CD4-positive, alpha-beta T cell treated with Interleukin-4 for 1 hour (primary cell): ENCODE measurements around the gene SPATA31D1.
"Not testable (repeated sequence)": the region's sequence is repeated elsewhere in the genome, so short reads cannot be mapped to it uniquely, and the experiment has no call there.

Experiments
- DNase-seq, 2 donors: peaks; one replicate each; pipeline ENCODE4 v3.0.0-alpha.2; 2020 to 2022

The SPATA31D1 gene

DNA sequence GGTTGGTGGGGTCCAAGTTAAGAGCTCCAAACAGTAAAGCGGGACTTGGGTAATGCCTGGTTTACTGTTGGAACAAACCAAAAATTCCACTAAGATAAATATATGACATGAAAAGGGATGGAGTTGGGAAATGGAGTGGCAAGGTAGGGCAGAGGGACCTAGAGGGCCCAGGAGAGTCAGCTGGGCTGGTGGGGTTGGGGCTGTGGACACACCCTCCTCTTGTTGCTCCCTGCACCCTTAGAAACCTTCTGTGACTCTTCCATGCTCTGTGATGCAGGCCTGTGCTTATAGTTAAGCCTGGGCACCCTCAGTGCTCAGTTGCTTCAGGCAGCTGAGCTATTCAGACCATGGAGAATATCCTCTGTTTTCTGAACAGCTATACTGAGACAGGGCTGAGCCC lies at the start of gene SPATA31D1:
TSS of gene SPATA31D1 (plus strand) at position 301 of the 400 bp plus-strand sequence. CDS start at position 348, 47 bp downstream.
- not testable (repeated sequence) for DNase-seq

DNA sequence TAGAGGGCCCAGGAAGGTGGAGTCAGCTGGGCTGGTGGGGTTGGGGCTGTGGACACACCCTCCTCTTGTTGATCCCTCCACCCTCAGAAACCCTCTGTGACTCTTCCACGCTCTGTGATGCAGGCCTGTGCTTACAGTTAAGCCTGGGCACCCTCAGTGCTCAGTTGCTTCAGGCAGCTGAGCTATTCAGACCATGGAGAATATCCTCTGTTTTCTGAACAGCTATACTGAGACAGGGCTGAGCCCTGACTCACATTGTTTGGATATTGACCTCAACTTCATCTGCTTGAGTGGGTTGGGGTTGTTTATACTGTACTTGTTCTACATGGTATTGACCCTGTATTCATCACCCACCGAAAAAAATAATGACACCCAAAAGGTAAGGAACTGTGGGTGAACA lies 45.2 kb upstream of the SPATA31D1 start, which contains the start of gene SPATA31D3:
TSS of gene SPATA31D3 (plus strand) at position 108 of the 400 bp plus-strand sequence. CDS start at position 194, 86 bp downstream.
- DNase-seq: not testable (repeated sequence)

DNA sequence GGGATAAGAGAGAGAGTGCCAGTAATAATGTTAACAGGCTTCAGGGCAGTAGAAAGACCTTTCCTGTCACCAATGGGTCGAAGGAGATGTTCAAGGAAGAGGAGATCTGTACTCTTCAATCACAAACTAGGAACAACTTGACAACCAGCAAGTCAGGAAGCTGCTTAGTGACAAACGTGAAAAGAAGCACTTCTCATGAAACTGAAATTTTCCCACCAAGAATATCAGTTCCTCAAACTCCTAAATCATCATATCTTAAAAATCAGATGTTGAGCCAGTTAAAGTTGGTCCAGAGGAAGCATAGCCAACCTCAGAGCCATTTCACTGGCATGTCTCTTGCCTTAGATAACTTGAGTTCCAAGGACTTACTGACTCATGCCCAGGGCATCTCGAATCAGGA lies 39.9 kb upstream of the SPATA31D1 start:
- not testable (repeated sequence) for DNase-seq

DNA sequence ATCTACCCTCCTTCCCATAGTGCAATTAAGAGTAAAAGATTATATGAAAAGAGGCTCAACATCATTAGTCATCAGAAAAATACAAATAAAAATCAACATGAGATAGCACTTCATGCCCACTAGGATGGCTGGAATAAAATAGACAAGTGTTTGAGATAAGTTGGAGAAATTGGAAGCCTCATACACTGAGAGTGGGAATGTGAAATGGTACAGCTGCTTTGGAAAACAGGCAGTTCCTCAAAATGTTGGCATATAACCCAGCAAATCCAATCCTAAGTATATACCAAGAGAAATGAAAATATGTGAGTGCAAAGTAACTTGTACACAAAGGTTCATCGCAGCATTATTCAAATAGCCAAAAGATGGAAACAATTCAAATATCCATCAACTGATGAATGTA lies 35.5 kb upstream of the SPATA31D1 start:
- no peak for DNase-seq

DNA sequence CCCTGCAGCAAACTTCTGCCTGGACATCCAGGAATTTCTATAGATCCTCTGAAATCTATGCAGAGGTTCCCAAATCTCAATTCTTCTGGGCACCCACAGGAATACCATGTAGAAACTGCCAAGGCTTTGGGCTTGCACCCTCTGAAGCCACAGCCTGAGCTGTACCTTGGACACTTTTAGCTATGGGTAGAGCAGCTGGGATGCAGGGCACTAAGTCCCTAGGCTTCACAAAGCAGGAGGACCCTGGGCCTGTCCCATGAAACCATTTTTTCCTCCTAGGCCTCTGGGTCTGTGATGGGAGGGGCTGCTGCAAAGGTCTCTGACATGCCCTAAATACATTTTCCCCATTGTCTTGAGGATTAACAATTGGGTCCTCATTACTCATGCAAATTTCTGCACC lies 32.9 kb upstream of the SPATA31D1 start:
- DNase-seq: no peak

DNA sequence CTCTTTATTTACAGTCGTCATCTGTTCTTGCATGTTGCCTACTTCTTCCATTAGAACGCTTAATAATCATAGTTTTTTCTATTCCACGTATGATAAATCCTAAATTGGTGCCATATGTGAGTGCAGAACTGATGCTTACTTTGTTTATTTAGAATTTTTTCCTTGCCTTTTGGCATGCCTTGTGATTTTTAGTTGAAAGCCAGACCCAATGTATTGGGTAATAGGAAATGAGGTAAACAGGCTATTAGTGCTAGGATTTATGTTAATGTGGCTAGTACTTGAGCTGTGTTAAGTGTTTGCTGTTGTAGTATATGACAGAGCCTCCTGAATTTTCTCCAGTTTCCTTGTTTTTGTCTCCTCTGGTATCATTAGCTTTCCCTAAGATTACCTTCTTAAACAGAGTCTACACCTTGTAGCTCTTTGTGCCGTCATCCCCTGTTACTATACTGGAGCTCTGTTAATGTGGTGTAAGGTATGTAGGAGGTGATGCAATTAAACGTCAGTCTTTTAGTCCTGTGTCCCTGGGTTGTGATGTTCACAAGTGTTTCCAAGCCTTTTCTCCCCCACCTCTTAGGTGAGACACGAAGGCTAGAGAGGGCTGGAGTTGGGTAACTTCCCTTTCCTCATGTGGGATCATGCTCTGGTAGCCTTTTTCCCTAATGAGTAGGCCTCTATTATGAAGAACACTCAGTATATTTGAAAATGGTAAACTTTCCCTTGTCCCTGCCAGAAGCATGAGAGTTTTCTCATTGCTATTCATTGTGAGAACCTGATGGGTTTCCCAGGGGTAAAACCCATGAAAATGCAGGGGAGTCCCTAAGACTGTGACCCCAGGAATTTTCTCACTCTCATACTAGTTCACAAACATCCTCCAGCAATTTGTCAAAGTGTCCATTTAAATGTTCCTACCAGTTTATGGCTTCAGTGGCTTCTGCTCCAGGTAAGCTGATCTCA lies 24.1 kb upstream of the SPATA31D1 start:
- DNase-seq: no peak

DNA sequence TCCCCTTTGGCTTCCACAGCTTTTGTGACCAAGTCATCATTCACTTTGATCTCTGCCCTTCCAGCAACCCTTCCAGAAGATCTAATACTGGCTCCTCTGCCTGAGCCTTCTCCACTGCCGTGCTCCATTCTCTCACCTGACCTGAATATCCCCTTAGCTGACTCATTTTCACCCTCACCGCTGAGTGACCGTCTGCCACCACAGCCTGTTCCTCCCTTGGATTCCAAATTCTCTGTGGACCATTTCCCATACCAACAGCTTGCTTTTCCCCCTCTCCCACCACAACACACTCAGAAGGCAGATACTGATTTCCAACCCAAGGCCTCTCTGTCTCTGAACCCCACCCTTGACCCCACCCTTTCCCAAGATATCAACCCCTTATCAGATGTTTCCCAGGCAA lies 20.5 kb upstream of the SPATA31D1 start:
- DNase-seq: no peak

DNA sequence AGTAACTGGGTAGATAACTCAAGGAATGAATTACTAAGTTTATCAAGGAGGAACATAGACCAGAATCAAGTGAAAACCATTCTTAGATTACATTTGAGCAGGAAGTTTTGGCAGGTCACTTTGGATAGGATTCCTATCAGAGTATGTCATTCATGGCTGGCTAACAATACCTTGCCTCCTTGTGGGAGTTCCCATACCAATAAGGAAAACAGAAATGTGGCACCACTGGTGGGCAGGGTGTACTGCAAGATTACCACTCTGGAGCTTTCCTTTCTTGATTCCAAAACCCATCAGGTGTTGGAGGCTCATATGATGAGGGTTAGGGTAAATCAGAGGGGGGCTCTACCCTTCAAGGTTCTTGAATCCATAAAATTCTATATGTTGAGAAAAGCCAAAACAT lies 18.6 kb upstream of the SPATA31D1 start:
- no peak for DNase-seq

DNA sequence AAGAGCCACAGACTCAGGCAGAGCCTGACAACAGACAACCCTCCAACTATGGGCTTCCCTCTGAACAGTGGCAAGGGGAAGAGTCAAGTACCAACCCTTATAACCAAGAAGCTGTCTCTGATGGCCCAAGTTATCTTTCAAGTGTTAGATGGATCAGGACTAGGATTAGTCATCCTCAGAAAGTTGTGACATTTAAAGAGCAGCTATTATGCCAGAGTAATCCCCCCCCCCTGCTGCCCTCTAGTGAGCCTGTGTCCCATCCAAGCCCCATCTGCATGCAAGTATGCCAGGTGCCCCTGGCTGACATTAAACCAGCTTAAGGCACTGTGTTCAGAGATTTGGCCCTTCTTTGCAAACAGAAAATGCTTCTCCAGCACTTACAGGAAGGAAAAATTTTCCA lies 16.8 kb upstream of the SPATA31D1 start:
- no peak for DNase-seq

DNA sequence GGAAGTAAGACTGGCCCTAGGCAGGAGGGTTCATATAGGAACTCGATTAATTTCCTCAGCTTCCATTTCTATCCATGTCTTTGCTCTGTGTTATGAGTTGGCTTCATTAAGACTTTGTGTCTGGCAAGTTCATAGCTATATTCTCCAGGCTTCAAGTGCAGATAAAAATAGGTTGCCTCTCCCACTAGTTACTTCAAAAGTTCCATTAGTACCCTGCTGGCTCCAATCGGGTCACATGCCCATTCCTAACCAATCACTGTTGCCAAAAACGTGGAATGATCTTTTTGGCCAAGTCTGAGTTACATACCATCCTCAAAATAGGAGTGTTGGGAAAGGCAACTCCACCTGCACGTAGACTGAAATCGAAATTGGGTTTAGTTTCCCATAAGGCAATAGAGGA lies 13.8 kb upstream of the SPATA31D1 start:
- no peak for DNase-seq

DNA sequence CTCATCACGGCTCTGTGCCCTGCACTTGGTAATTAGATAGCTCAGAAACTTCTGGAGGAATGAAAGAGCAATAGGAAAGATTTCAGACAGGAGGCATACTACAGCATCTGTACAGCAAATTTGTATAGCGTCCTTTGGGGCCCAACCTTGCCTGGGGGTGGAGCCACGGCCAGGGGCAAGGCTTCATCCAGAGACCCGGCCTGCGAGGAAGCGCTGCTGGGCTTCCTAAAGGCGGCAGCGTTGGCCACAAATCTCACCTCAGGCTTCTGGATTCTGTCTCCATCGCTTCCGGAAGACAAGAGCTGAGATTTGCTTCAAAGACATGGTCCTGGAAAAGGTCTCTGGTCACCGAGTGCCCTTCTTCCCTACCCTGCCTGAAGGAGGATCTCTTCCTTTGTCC lies 12.2 kb upstream of the SPATA31D1 start:
- no peak for DNase-seq

DNA sequence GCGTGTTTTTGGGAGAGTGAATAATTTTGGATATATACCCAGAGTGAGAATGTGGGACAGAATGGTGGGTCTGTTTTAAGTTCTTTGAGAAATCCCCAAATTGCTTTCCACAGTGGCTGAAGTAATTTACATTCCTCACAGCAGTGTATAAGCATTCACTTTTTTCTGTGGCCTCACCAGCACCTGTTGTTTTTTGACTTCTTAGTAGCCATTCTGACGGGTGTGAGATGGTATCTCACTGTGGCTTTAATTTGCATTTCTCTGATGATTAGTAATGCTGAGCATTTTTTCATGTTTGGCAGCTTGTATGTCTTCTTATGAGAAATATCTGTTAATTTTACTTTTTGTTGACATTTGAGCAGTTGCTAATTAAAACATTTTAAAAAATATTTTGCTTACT lies 9.4 kb upstream of the SPATA31D1 start:
- no peak for DNase-seq

DNA sequence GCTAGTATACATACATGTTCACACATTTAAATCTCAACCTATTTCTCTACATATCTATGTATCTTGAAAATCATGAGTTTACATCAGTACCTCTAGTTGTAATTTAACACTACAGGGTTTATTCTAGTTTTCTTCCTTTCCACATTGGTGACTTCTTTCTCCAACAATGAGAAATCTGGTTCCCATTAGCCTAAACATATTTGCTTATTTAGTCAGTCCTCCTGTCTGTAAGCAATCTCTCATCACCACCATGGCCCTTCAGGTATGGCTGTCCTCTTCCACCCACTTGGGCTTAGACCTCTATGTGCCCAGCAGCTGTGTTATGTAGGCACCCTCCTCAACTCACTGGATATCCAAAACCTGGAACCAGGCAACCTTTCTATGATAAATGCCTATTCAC lies 8.0 kb upstream of the SPATA31D1 start:
- no peak for DNase-seq

DNA sequence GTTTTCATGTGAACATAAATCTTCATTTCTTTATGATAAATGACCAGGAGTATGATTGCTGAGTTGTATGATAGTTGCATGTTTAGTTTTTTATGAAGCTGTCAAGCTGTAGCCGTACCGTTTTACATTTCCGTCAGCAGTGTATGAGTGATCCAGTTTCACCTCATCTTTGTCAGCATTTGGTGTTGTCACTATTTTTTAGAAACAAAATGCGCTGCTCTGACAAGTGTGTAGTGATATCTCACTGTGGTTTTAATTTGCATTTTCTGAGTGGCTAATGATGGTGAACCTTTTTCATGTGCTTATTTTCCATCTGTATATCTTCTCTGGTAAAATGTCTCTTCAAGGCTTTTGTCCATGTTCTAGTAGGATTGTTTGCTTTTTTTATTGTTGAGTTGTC lies 6.7 kb upstream of the SPATA31D1 start:
- DNase-seq: no peak

DNA sequence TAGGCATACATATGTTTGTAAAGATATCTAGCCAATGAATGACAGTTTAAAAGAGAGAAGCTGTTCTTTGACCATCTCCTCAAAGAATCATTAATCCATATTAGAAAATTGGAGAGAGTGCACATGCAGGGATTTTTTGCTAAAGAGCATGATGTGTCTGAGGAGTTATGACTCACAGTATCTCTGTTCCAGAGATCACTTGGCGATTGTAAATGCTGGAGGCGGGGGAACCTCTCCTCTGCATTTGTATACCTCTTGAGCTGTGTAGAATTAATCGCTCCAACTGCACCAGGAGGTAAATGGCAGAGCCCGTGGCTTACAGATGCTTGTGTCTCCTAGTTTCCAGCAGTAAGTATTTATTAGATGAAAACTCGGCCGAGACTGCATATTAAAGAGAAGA lies 3.6 kb upstream of the SPATA31D1 start:
- DNase-seq: no peak

DNA sequence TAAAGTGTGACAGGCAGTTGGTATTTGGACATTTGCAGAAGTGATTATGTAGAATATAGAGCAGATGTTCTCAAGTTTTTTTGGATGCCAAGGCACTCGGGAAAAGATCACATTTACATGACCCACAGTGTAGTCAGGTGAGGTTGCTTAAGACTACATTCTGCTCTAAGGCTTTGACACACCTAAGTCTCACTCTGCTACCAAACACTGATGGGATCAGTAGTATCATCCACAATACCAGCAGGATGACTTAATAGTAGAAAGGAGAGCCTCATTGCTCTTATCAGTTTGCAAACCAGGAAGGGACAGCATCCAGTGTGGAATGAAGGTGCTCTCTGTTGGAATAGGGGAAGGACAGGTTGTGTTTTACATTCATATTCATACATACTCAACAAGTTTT lies 2.5 kb upstream of the SPATA31D1 start:
- no peak for DNase-seq

DNA sequence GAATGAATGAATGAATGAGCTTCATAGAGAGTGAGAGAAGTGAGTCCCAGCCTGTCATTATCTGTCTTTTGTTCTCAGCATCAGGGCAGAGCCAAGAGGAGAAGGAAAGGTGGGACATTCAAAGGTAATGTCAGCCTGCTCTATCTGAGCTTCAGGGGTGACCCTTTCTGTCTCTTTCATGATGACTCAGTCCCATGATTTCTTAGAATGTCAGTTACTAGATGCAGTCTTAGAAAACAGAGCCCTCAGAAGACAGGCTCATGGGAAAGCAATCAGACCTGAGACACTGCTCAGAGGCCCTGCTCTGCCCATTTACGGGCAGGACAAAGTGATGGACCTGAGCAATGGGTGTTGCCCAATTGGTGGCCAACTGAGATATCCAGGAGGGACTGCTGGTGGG lies 1.1 kb downstream of the SPATA31D1 start:
- DNase-seq: no peak

DNA sequence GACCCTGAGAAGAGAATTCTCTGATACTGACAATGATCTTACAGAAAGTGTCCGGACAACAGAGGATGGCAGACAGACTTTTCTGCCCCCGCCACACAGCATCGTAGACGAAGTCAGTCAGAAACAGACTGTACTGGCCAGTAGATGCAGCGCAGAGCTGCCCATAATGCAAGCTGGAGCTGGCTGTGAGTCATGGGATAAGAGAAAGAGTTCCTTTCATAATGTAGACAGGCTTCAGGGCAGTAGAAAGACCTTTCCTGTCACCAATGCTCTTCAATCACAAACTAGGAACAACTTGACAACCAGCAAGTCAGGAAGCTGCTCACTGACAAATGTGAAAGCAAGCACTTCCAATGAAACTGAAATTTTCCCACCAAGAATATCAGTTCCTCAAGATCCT lies 5.1 kb downstream of the SPATA31D1 start:
- DNase-seq: no peak

DNA sequence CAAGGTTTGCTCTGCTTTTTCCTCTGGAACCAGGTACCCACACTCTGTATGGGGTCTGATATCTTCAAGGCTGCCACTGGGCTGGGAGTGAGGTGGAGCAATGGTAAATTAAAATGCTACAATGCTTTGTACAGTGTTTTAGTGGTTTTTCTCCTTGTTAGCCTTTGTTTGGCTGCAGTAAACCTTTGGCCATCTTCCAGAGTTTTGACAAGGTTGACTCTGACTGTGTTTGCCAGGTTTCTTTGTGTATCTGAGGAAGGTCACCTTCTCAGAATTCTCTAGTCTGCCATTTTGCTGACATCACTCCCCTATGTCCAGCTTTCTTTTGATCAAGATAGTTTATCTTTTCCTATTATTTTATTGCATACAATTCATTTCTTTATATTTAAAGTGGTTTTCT lies 11.2 kb downstream of the SPATA31D1 start:
- DNase-seq: no peak

DNA sequence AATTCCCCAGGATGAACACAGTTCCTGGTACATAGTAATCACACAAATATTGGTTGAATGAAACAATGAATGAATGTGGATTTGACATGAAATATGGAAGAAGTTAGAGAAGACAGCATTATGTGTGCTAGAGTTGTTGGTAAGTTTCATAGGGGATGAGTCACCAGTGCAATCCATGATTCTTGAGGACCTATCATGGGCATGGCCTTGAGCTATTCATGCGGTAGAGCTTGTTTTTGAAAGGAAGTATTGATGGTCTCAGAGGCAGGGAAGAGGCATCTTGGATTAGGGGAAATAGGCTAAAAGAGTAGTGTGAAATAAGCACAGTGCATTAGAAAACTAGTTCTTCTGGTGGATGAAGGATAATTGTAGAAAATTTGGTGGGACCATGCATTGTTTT lies 22.1 kb downstream of the SPATA31D1 start:
- DNase-seq: no peak

DNA sequence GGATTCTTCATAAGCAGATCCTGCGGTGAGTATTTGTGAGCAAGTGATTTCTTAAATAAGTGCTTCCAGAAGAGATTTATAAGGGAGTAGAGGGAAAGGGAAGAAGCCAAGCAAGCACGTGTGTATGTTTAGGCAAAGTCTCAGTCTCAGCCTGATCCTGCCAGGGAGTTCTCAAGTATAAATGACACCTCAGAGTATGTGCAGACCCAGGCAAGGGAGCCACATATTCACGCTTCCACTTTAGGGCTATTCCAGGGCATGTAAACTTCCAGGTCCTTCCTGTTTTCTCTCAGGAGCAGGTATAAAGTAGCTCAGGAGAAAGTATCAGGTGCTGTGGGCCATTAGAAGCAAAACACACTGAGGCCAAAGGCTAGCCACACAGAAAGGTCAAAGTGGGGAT lies 22.6 kb downstream of the SPATA31D1 start:
- DNase-seq: no peak

DNA sequence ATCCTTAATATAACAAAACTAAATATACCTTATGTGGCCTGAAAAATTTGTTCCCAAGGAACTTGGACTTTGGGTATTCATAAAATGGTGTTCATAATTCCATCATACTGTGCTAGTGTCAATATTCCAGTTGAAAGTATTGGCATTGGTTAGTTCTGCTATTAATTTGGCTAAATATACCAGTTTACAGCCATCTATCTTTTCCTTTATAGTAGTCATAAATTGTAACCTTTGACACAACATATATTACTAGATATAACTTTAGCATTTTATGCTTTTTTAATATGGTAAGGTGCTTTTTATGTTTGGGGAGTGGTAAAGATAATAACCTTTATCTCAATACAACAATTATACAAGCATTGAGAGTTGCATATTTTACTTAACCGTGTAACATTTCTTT lies 23.7 kb downstream of the SPATA31D1 start:
- DNase-seq: no peak

DNA sequence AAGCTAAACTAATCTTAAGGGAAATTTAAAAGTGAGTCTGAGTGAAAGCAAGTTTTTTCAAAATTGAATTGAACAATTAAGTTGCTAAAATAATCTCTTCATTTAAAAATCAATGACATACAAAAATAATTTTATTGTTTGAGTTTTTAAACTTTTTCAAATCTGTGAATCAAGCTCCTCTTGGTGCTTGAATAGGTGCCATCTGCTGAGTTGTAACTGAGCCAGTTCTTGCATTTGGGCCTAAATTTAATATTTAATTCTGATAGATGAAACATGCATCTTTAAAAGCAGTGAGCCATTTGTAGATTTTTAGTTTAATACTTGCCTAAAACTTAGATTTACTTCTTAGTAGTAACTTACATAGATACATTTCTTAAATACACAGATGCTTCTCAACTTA lies 31.8 kb downstream of the SPATA31D1 start:
- no peak for DNase-seq

DNA sequence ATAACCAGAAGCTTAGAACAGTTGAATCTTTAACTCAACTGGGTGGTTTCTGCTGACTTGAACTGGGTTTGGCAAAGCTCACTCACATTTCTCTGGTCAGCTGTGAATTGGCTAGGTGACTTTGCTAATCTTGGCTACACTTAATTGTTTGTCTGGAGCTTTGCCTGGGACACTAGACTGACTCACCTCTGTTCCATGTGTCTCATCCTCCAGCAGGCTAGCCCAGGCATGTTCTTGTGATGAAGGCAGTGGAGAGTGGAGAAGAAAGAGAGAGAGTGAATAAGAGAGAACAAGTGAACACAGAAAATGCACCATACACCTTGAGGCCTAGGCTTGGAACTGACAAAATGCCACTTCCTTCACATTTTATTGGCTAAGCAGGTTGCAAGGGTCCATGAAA lies 32.6 kb downstream of the SPATA31D1 start:
- no peak for DNase-seq

DNA sequence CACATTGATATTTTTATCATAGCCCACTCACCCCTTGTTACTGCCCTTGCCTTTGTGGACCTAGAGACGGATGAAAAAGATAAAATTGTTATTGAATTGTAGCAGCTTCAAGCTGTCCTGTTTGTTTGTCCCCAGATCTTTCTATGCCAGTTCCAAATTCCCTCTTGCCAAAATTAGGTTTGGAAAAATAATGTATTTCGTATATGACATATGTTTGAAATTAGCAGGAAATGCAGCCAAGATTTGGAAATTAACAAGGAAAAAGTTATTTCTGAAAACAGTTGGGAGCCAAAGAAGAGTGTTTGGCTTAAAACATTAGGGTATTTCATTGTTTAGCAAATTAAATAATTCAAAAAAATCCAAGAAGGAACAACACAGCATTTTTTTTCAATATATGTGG lies 33.5 kb downstream of the SPATA31D1 start:
- DNase-seq: no peak
